Stimulated activated CD8-positive, alpha-beta memory T cell treated with anti-CD3 and anti-CD28 coated beads, Interleukin-2, amount 100 ng/mL, for 48 hours (primary cell): ENCODE measurements around the gene CRX.
"Not testable (repeated sequence)": the region's sequence is repeated elsewhere in the genome, so short reads cannot be mapped to it uniquely, and the experiment has no call there.

Experiments used
- DNase-seq, 2 donors: peaks; one replicate each; pipeline ENCODE4 v3.0.0-alpha.2; 2020; ENCODE audit warnings: low read depth in 2 of 2

Gene CRX

GRCh38 chr19:47803671-47804070 lies 18.1 kb upstream of the CRX start:
- not testable (repeated sequence) for DNase-seq

- DNase-seq = not testable (repeated sequence)
Measured at GRCh38 chr19:47804451-47804850, 17.3 kb upstream of the CRX start, which contains the start of gene TPRX1. TPRX1 (minus strand) TSS chr19:47804551; CDS start chr19:47804539, 12 bp downstream.

- DNase-seq = no peak
Measured at GRCh38 chr19:47805313-47805712, 16.4 kb upstream of the CRX start.

GRCh38 chr19:47806435-47806834 lies 15.3 kb upstream of the CRX start:
- no peak for DNase-seq

- DNase-seq = peak; percentile 82 to 83
Measured at GRCh38 chr19:47813304-47813994, 8.3 kb upstream of the CRX start.

- no peak for DNase-seq
Measured at GRCh38 chr19:47813995-47814328, 7.8 kb upstream of the CRX start.

- DNase-seq = not testable (repeated sequence)
Measured at GRCh38 chr19:47816270-47816669, 5.5 kb upstream of the CRX start.

GRCh38 chr19:47818221-47818620 lies 3.5 kb upstream of the CRX start:
- not testable (repeated sequence) for DNase-seq

- DNase-seq = no peak
Measured at GRCh38 chr19:47819858-47820257, 1.9 kb upstream of the CRX start.

GRCh38 chr19:47820410-47820809 lies 1.3 kb upstream of the CRX start:
- DNase-seq = no peak

GRCh38 chr19:47824396-47824795 lies 2.7 kb downstream of the CRX start:
- no peak for DNase-seq

- DNase-seq = no peak
Measured at GRCh38 chr19:47826800-47827199, 5.1 kb downstream of the CRX start.

GRCh38 chr19:47832723-47833122 lies 11.0 kb downstream of the CRX start:
- no peak for DNase-seq

- DNase-seq = no peak
Measured at GRCh38 chr19:47836038-47836437, 14.3 kb downstream of the CRX start.

- DNase-seq = no peak
Measured at GRCh38 chr19:47839411-47839810, 17.7 kb downstream of the CRX start.

- no peak for DNase-seq
Measured at GRCh38 chr19:47839913-47840312, 18.2 kb downstream of the CRX start.

GRCh38 chr19:47842941-47843340 lies 21.2 kb downstream of the CRX start:
- DNase-seq = no peak

- no peak for DNase-seq
Measured at GRCh38 chr19:47848425-47848822, 26.7 kb downstream of the CRX start.

- DNase-seq = peak; percentile 27 to 43
Measured at GRCh38 chr19:47848823-47849473, 27.2 kb downstream of the CRX start.

- DNase-seq = no peak
Measured at GRCh38 chr19:47853003-47853402, 31.3 kb downstream of the CRX start.

- DNase-seq = no peak
Measured at GRCh38 chr19:47854459-47854858, 32.7 kb downstream of the CRX start.

GRCh38 chr19:47858231-47858630 lies 36.5 kb downstream of the CRX start:
- not testable (repeated sequence) for DNase-seq

- not testable (repeated sequence) for DNase-seq
Measured at GRCh38 chr19:47858646-47859285, 37.0 kb downstream of the CRX start, which contains the start of gene TPRX2. TPRX2 (plus strand) TSS chr19:47859235; CDS start chr19:47859247, 12 bp downstream.
